ENCODE data around the gene ALPP.
A peak's percentile ranks its signal among the peaks of the same experiment; 100 is the strongest.

The ALPP gene

DNA sequence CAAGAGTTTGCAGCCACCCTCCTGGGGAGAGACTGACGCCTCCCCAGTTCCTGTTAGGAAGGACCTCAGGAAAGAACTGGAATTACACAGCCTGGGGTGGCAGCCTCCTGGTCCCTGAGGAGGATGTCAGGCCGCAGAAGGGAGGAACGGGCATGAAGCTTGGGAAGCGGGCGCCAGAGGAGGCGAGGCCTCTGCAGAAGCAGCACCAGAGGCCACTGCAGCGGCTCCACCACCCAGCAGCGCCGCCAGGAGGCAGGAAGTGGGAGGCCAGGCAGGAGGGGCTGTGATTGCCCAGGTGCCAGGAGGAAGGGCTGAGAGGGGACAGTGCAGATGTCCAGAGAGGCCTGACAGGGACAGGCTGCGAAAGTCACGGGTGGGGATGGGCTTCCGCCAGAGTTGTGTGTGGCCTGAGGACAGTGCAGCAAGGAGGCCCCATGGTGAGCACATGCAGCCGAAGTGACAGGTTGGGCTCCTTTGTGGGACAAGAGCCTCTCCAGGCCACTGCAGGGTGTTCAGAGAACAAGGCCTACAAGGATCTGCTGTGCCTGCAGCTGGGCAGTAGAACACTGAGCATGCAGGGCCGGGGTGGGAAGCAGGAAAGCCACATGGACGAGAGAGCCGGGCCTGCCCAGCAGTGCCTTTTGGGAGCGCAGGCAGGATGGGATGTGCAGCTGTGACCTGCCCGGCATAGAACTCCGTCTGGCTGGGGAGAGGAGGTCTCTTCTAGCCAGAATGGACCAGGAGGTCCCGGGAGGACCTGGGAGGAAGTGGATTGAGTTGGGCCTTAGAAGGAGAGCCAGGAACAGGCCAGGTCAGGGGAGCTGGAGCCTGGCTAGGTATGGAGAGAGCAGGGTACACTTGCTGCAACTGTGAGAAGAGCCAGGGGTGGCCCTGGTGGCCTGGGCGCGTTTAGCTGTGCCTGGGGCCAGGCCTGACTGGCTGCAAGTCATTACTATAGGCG, 39.1 kb upstream of the ALPP start:
- no peaks in the 10 kb centered on the region for H3K4me1 ChIP-seq (ENCODE audit: insufficient read depth, low read length)
- no peak overlapping the region for H3K4me2 ChIP-seq (ENCODE audit: insufficient read depth, low read length)
- H3K27ac ChIP-seq (ENCODE audit: low read length) = no peak overlapping the region
- H3K36me3 ChIP-seq (ENCODE audit: insufficient read depth, low read length) = 0 out of 2 replicates have a peak, but pooled peaks cover 4% of the 10 kb centered on the region
- ATAC-seq (ENCODE audit: insufficient read depth, low read depth) (no peak), DNase-seq (no peak)
- no peaks in the 10 kb centered on the region for H3K79me2 ChIP-seq (ENCODE audit: insufficient read depth, low read length)
- no peak for TF ChIP-seq EZH2 (IDR thresholded peaks at IDR 0.05; ENCODE audit: borderline replicate concordance, low read depth, low read length, severe bottlenecking)
- TF ChIP-seq, protein P1, sequence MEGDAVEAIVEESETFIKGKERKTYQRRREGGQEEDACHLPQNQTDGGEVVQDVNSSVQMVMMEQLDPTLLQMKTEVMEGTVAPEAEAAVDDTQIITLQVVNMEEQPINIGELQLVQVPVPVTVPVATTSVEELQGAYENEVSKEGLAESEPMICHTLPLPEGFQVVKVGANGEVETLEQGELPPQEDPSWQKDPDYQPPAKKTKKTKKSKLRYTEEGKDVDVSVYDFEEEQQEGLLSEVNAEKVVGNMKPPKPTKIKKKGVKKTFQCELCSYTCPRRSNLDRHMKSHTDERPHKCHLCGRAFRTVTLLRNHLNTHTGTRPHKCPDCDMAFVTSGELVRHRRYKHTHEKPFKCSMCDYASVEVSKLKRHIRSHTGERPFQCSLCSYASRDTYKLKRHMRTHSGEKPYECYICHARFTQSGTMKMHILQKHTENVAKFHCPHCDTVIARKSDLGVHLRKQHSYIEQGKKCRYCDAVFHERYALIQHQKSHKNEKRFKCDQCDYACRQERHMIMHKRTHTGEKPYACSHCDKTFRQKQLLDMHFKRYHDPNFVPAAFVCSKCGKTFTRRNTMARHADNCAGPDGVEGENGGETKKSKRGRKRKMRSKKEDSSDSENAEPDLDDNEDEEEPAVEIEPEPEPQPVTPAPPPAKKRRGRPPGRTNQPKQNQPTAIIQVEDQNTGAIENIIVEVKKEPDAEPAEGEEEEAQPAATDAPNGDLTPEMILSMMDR (IDR thresholded peaks at IDR 0.05; ENCODE audit: borderline replicate concordance, extremely low read depth, low read length, poor library complexity, severe bottlenecking) = peak; percentile 44
- H2AFZ ChIP-seq (ENCODE audit: low read depth, low read length) = no peak overlapping the region
- H3K27me3 ChIP-seq (ENCODE audit: insufficient read depth, low read length, poor library complexity) = no peaks in the 10 kb centered on the region
- no peaks in the 10 kb centered on the region for H3K9me3 ChIP-seq (ENCODE audit: insufficient read depth, low read length, severe bottlenecking)
- H3K9ac ChIP-seq (ENCODE audit: low read depth, low read length) = no peak overlapping the region
- H4K20me1 ChIP-seq (ENCODE audit: insufficient read depth, low read length) = no peaks in the 10 kb centered on the region; the same call in none of the 2 replicates
- H3K4me3 ChIP-seq (ENCODE audit: low read depth in 1 of 2, low read length in 2 of 2) = no peak overlapping the region

DNA sequence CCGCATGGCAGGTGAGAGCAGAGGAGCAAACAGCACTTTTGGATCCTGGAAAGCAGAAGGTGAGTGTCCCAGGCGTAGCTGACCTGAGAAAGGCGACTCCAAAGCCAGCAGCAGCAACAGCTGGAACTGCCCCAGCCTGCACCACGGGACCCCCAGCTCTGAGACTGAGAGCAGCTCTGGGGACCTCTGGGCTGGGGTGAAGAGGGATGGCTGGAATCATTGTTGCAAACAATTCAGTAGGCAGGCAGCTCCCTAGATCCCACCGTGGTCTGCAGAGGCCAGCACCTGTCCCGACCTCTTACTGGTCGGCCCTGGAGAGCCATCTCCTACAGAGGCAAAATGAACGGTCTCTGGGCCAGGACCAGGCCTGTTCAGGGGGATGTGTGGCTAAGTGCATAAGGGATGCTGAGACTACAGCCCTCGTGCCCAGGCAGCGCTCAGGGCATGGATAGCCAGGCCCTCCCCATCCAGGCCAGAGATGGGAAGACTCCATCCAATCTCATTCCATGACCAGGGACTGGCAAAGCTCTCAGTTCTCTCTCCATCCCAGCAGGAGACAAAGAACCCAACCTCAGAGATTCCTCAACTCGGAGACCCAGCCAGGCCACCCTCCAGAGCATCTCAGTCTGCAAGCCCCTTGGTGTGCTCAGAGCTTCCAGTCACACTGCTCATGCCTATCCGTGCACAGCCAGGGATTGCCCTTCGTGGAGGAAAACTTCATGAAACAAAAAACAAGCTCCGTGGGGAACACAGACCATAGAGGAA, 38.2 kb upstream of the ALPP start:
- no peak for ATAC-seq (ENCODE audit: insufficient read depth, low read depth)

DNA sequence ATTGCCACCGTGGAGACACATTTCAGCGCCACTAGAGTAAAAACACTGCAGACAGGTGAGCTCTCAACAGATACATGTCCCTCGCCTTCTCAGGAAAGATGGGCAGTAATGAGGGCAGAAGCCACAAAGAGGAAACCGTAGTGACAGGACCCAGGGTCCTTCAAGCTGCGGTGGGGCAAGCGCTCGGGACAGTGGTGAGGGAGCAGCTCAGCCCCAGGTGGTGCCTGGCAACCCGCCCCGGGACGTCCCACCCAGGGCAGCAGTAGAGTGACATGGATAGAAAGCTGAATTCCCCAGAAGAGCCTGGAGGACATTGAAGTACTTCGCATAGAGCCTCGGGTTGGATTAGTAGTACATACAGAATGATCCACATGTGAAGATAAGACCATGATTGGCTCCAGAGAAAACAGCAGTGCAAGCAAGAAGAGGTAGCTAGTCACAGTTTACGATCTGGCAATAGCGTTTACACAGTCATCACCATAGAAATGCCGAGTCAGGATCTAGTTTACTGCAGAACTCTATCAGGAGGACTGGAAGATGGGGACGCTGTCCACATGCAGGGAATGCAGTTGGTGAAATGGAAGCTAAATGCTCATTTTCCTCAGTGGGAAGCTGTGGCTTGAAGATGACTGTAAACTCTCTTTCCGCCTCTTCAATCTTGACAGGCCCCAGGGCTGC, 37.4 kb upstream of the ALPP start:
- no peaks in the 10 kb centered on the region for H3K79me2 ChIP-seq (ENCODE audit: insufficient read depth, low read length)
- H4K20me1 ChIP-seq (ENCODE audit: insufficient read depth, low read length) = no peaks in the 10 kb centered on the region; the same call in none of the 2 replicates
- no peak overlapping the region for H3K4me2 ChIP-seq (ENCODE audit: insufficient read depth, low read length)
- TF ChIP-seq EZH2 (IDR thresholded peaks at IDR 0.05; ENCODE audit: borderline replicate concordance, low read depth, low read length, severe bottlenecking) = no peak
- H3K27ac ChIP-seq (ENCODE audit: low read length) = 0 out of 2 replicates have a peak overlapping the region, but pooled peaks have one; percentile 4
- no peaks in the 10 kb centered on the region for H3K36me3 ChIP-seq (ENCODE audit: insufficient read depth, low read length)
- DNase-seq = no peak
- no peak overlapping the region for H2AFZ ChIP-seq (ENCODE audit: low read depth, low read length)
- ATAC-seq (ENCODE audit: insufficient read depth, low read depth) = no peak
- H3K27me3 ChIP-seq (ENCODE audit: insufficient read depth, low read length, poor library complexity) = no peaks in the 10 kb centered on the region
- no peaks in the 10 kb centered on the region for H3K9me3 ChIP-seq (ENCODE audit: insufficient read depth, low read length, severe bottlenecking)
- H3K4me1 ChIP-seq (ENCODE audit: insufficient read depth, low read length) = no peaks in the 10 kb centered on the region
- H3K9ac ChIP-seq (ENCODE audit: low read depth, low read length) = no peak overlapping the region
- H3K4me3 ChIP-seq (ENCODE audit: low read depth in 1 of 2, low read length in 2 of 2) = no peak overlapping the region

More for the DNA sequence above, 38.2 kb upstream of the ALPP start:
- Histone ChIP-seq H3K36me3 (ENCODE audit: insufficient read depth, low read length) (0 out of 2 replicates have a peak, but pooled peaks cover 4% of the 10 kb centered on the region), H3K9me3 (ENCODE audit: insufficient read depth, low read length, severe bottlenecking) (no peaks in the 10 kb centered on the region), H3K27ac (ENCODE audit: low read length) (no peak overlapping the region), H3K4me2 (ENCODE audit: insufficient read depth, low read length) (no peak overlapping the region), H4K20me1 (ENCODE audit: insufficient read depth, low read length) (no peaks in the 10 kb centered on the region; the same call in none of the 2 replicates), H3K4me1 (ENCODE audit: insufficient read depth, low read length) (no peaks in the 10 kb centered on the region), H3K4me3 (ENCODE audit: low read depth in 1 of 2, low read length in 2 of 2) (no peak overlapping the region), H2AFZ (ENCODE audit: low read depth, low read length) (no peak overlapping the region), H3K9ac (ENCODE audit: low read depth, low read length) (no peak overlapping the region), H3K79me2 (ENCODE audit: insufficient read depth, low read length) (no peaks in the 10 kb centered on the region), H3K27me3 (ENCODE audit: insufficient read depth, low read length, poor library complexity) (no peaks in the 10 kb centered on the region)
- no peak for TF ChIP-seq EZH2 (IDR thresholded peaks at IDR 0.05; ENCODE audit: borderline replicate concordance, low read depth, low read length, severe bottlenecking)
- TF ChIP-seq, protein P1 (IDR thresholded peaks at IDR 0.05; ENCODE audit: borderline replicate concordance, extremely low read depth, low read length, poor library complexity, severe bottlenecking) = no peak
- no peak for DNase-seq
